HepG2 (cell line): ENCODE data around the gene NGRN. TPM values are rescaled to one million over a fixed set of nuclear protein-coding genes. Genes with fewer than 3 reads are reported as not detected.

Experiments used
- ETS1 ChIP-seq: sonication (generic); formaldehyde crosslinking; IDR thresholded peaks from 2 replicates; pipeline ENCODE4 v1.4.0; 2020; ENCODE audit warnings: missing genetic modification reagents
- FOXJ3 ChIP-seq: sonication (generic); formaldehyde crosslinking; IDR thresholded peaks from 2 replicates; pipeline ENCODE4 v1.4.0; 2020; ENCODE audit warnings: missing genetic modification reagents, mild to moderate bottlenecking, borderline replicate concordance
- FOXO1 ChIP-seq: sonication (generic); formaldehyde crosslinking; IDR thresholded peaks from 2 replicates; pipeline ENCODE4 v1.4.0; 2020; ENCODE audit warnings: missing genetic modification reagents
- HCFC1 ChIP-seq: fragments of 150-350 bp; IDR thresholded peaks from 2 replicates; pipeline ENCODE4 v1.6.1; 2014; ENCODE audit warnings: low read depth, low read length
- HES4 ChIP-seq: sonication (generic); formaldehyde crosslinking; IDR thresholded peaks from 2 replicates; pipeline ENCODE4 v1.9.0; 2021; ENCODE audit warnings: mild to moderate bottlenecking, missing genetic modification reagents, borderline replicate concordance
- HNF4G ChIP-seq, 2 experiments: sonication (generic) in 1 of 2; formaldehyde crosslinking in 1 of 2; IDR thresholded peaks; 2 replicates each; pipeline versions ENCODE4 v1.4.0 to v1.6.1; 2011 to 2020; ENCODE audit warnings: borderline replicate concordance in 2 of 2, low read depth in 2 of 2, mild to moderate bottlenecking in 2 of 2, low read length in 1 of 2, missing genetic modification reagents in 1 of 2, moderate library complexity in 1 of 2
- KLF6 ChIP-seq: IDR thresholded peaks from 2 replicates; pipeline ENCODE4 v1.8.0; 2016; ENCODE audit warnings: missing biosample characterization, missing genetic modification reagents
- MXI1 ChIP-seq: IDR thresholded peaks from 3 replicates; pipeline ENCODE4 v1.6.1; 2012; ENCODE audit warnings: low read depth, low read length, inconsistent platforms, borderline replicate concordance
- PCBP2 ChIP-seq: fragments of 200-400 bp; formaldehyde crosslinking; optimal IDR thresholded peaks from 2 replicates; pipeline ENCODE3; 2018; ENCODE audit warnings: low read length, low read depth; ENCODE audit not compliant: poor library complexity, severe bottlenecking
- RARG ChIP-seq: sonication (generic); formaldehyde crosslinking; IDR thresholded peaks from 2 replicates; pipeline ENCODE4 v1.4.0; 2020; ENCODE audit warnings: low read depth, mild to moderate bottlenecking, missing genetic modification reagents
- SMAD3 ChIP-seq: sonication (generic); formaldehyde crosslinking; IDR thresholded peaks from 2 replicates; pipeline ENCODE4 v1.4.0; 2020; ENCODE audit warnings: missing genetic modification reagents
- TBL1XR1 ChIP-seq: fragments of 150-350 bp; IDR thresholded peaks from 2 replicates; pipeline ENCODE4 v1.6.1; 2014; ENCODE audit warnings: borderline replicate concordance, low read length; ENCODE audit not compliant: partially characterized antibody
- TCF12 ChIP-seq, 2 experiments: fragments of 450-650 bp in 1 of 2; sonication (generic) in 1 of 2; formaldehyde crosslinking in 1 of 2; IDR thresholded peaks; 2 replicates each; pipeline versions ENCODE4 v1.6.1 to v1.8.0; 2017 to 2022; ENCODE audit warnings: antibody characterized with exemption in 1 of 2, mild to moderate bottlenecking in 1 of 2, missing genetic modification reagents in 1 of 2, moderate library complexity in 1 of 2
- ZBTB1 ChIP-seq: sonication (generic); formaldehyde crosslinking; IDR thresholded peaks from 2 replicates; pipeline ENCODE4 v1.4.0; 2020; ENCODE audit warnings: missing genetic modification reagents, borderline replicate concordance
- ZFP82 ChIP-seq: sonication (generic); formaldehyde crosslinking; IDR thresholded peaks from 2 replicates; pipeline ENCODE4 v1.5.1; 2020; ENCODE audit warnings: mild to moderate bottlenecking, missing genetic modification reagents, borderline replicate concordance
- ZNF160 ChIP-seq: sonication (generic); formaldehyde crosslinking; IDR thresholded peaks from 2 replicates; pipeline ENCODE4 v1.8.0; 2022; ENCODE audit warnings: mild to moderate bottlenecking, inconsistent platforms, missing genetic modification reagents
- ZNF180 ChIP-seq: sonication (generic); formaldehyde crosslinking; IDR thresholded peaks from 2 replicates; pipeline ENCODE4 v1.4.0; 2020; ENCODE audit warnings: low read depth, missing genetic modification reagents, borderline replicate concordance
- ZNF264 ChIP-seq: sonication (generic); formaldehyde crosslinking; IDR thresholded peaks from 2 replicates; pipeline ENCODE4 v1.4.0; 2020; ENCODE audit warnings: missing genetic modification reagents
- ZNF317 ChIP-seq: sonication (generic); formaldehyde crosslinking; IDR thresholded peaks from 2 replicates; pipeline ENCODE4 v1.5.0; 2020; ENCODE audit warnings: mild to moderate bottlenecking, missing genetic modification reagents
- ZNF605 ChIP-seq: sonication (generic); formaldehyde crosslinking; IDR thresholded peaks from 2 replicates; pipeline ENCODE4 v1.8.0; 2022; ENCODE audit warnings: mild to moderate bottlenecking, missing genetic modification reagents
- ZNF720 ChIP-seq: sonication (generic); formaldehyde crosslinking; IDR thresholded peaks from 2 replicates; pipeline ENCODE4 v1.4.0; 2020; ENCODE audit warnings: missing genetic modification reagents
- ZSCAN9 ChIP-seq: IDR thresholded peaks from 2 replicates; pipeline ENCODE4 v1.6.1; 2016; ENCODE audit warnings: borderline replicate concordance
- polyA plus RNA-seq, 8 experiments: library from polyadenylated mRNA; depleted of rRNA in 3 of 8; stranded (reverse) in 7 of 8; unstranded in 1 of 8; fragments of >200 nt; fragmentation: Illumina TruSeq in 4 of 8; extraction: Trizol in 4 of 8; gene quantifications; 2 replicates each; pipeline versions ENCODE4 v1.2.1 to v1.2.3, GENCODE V29; 2011 to 2016; ENCODE audit warnings: low read depth in 4 of 8, missing spikeins in 1 of 8, mixed read lengths in 1 of 8; ENCODE audit not compliant: insufficient read depth in 1 of 8
- total RNA-seq, 5 experiments: library from RNA; depleted of rRNA; stranded (reverse); fragments of >200 nt; fragmentation: Illumina TruSeq; extraction: Trizol; gene quantifications; 2 replicates each; pipeline ENCODE4 v1.2.3, GENCODE V29; 2016; ENCODE audit warnings: low read depth in 1 of 5
- TF ChIP-seq, protein P1 (sequence below): sonication (generic); formaldehyde crosslinking; IDR thresholded peaks from 2 replicates; pipeline ENCODE4 v1.5.0; 2020; ENCODE audit warnings: mild to moderate bottlenecking, missing genetic modification reagents, moderate library complexity
- TF ChIP-seq, protein P2 (sequence below): IDR thresholded peaks from 2 replicates; pipeline ENCODE4 v1.6.1; 2016; ENCODE audit warnings: missing compliant biosample characterization, missing genetic modification reagents, borderline replicate concordance

Gene NGRN
- total and polyA plus RNA-seq, 2 of the 13 experiments (the other 11 are each of a cell fraction or from before 2014, with no cell fraction given) = 39.8 to 63.7 TPM

GRCh38 chr15:90320062-90320884, 54.8 kb downstream of the NGRN start (continued):
- TF ChIP-seq, protein P1, sequence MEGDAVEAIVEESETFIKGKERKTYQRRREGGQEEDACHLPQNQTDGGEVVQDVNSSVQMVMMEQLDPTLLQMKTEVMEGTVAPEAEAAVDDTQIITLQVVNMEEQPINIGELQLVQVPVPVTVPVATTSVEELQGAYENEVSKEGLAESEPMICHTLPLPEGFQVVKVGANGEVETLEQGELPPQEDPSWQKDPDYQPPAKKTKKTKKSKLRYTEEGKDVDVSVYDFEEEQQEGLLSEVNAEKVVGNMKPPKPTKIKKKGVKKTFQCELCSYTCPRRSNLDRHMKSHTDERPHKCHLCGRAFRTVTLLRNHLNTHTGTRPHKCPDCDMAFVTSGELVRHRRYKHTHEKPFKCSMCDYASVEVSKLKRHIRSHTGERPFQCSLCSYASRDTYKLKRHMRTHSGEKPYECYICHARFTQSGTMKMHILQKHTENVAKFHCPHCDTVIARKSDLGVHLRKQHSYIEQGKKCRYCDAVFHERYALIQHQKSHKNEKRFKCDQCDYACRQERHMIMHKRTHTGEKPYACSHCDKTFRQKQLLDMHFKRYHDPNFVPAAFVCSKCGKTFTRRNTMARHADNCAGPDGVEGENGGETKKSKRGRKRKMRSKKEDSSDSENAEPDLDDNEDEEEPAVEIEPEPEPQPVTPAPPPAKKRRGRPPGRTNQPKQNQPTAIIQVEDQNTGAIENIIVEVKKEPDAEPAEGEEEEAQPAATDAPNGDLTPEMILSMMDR = peak; percentile 98
- TF ChIP-seq SMAD3 (CRISPR knock-in tag) (0 out of 2 replicates have a peak, but pooled peaks have one; percentile 31), ZNF605 (CRISPR knock-in tag) (no peak), FOXJ3 (CRISPR knock-in tag) (0 out of 2 replicates have a peak, but pooled peaks have one; percentile 19), FOXO1 (CRISPR knock-in tag) (peak; percentile 18; the same call in 1 of the 2 replicates), ZNF317 (no peak; the same call in 1 of the 2 replicates), HES4 (CRISPR knock-in tag) (no peak), ZNF264 (no peak), ZNF160 (CRISPR knock-in tag) (no peak), KLF6 (CRISPR knock-in tag) (no peak), ZNF180 (no peak), TBL1XR1 (no peak), ZSCAN9 (CRISPR knock-in tag) (0 out of 2 replicates have a peak, but pooled peaks have one; percentile 56), HCFC1 (no peak), PCBP2 (no peak), MXI1 (no peak), ZBTB1 (CRISPR knock-in tag) (no peak), RARG (CRISPR knock-in tag) (no peak), ZNF720 (no peak), ZFP82 (CRISPR knock-in tag) (no peak), ETS1 (CRISPR knock-in tag) (no peak), HNF4G (IDR thresholded peaks at IDR 0.05; ENCODE audit: borderline replicate concordance, low read depth, low read length) (no peak), HNF4G (CRISPR knock-in tag; IDR thresholded peaks at IDR 0.05; ENCODE audit: borderline replicate concordance, low read depth) (no peak), TCF12 (IDR thresholded peaks at IDR 0.05) (no peak), TCF12 (CRISPR knock-in tag; IDR thresholded peaks at IDR 0.05) (no peak)
- TF ChIP-seq, protein P2, sequence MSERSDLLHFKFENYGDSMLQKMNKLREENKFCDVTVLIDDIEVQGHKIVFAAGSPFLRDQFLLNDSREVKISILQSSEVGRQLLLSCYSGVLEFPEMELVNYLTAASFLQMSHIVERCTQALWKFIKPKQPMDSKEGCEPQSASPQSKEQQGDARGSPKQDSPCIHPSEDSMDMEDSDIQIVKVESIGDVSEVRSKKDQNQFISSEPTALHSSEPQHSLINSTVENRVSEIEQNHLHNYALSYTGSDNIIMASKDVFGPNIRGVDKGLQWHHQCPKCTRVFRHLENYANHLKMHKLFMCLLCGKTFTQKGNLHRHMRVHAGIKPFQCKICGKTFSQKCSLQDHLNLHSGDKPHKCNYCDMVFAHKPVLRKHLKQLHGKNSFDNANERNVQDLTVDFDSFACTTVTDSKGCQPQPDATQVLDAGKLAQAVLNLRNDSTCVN = no peak
